WERI-Rb-1 (cell line): ENCODE measurements around the gene TUT4.

Experiments
- DNase-seq: peaks from one replicate; pipeline ENCODE4 v3.0.0-alpha.2; 2020
- H3K27ac ChIP-seq: fragments of 250-450 bp; sonication (Bioruptor Pico); 2 replicates; pipeline ENCODE4 v1.5.1; 2020; ENCODE audit warnings: mild to moderate bottlenecking, moderate library complexity
- H3K27me3 ChIP-seq: fragments of 250-450 bp; sonication (Bioruptor Pico); 2 replicates; pipeline ENCODE4 v1.5.1; 2021; ENCODE audit warnings: mild to moderate bottlenecking, low read depth, moderate library complexity; ENCODE audit not compliant: insufficient read depth, severe bottlenecking
- H3K36me3 ChIP-seq: fragments of 250-450 bp; sonication (Bioruptor Pico); 2 replicates; pipeline ENCODE4 v1.5.1; 2020; ENCODE audit warnings: mild to moderate bottlenecking, moderate library complexity
- H3K4me3 ChIP-seq: 2 replicates; pipeline ENCODE4 v1.5.1; 2011; ENCODE audit warnings: low read depth, mild to moderate bottlenecking, control low read depth, low read length
- H3K9me3 ChIP-seq: fragments of 250-450 bp; sonication (Bioruptor Pico); 2 replicates; pipeline ENCODE4 v1.5.1; 2021; ENCODE audit warnings: mild to moderate bottlenecking, moderate library complexity; ENCODE audit not compliant: severe bottlenecking
- TF ChIP-seq, protein P1 (sequence below): IDR thresholded peaks from 2 replicates; pipeline ENCODE4 v1.5.1; 2011; ENCODE audit warnings: low read depth, mild to moderate bottlenecking, control low read depth, inconsistent platforms, low read length

The TUT4 gene

DNA sequence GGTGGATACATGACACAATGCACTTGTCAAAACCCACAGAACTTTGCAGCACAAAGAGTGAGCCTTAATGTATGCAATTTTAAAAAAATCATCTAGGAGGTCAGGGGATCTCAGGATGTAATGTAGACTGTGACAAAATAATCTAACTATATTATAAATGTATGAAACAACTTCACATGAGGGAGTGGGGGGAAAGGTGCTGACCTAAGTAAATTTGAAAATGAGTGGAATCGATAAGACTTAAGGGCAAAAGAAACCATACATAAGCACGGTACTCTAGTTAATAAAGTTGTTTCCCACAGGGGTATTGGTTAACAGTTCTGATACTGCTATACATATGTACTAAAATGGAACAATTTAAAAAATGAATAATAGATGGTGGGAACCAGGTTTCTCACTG, 83.8 kb downstream of the TUT4 start:
- Histone ChIP-seq H3K4me3 (no peak overlapping the region), H3K9me3 (no peaks in the 10 kb centered on the region), H3K27ac (no peak overlapping the region), H3K27me3 (no peaks in the 10 kb centered on the region), H3K36me3 (peaks cover 9% of the 10 kb centered on the region)
- no peak for DNase-seq
- TF ChIP-seq, protein P1, sequence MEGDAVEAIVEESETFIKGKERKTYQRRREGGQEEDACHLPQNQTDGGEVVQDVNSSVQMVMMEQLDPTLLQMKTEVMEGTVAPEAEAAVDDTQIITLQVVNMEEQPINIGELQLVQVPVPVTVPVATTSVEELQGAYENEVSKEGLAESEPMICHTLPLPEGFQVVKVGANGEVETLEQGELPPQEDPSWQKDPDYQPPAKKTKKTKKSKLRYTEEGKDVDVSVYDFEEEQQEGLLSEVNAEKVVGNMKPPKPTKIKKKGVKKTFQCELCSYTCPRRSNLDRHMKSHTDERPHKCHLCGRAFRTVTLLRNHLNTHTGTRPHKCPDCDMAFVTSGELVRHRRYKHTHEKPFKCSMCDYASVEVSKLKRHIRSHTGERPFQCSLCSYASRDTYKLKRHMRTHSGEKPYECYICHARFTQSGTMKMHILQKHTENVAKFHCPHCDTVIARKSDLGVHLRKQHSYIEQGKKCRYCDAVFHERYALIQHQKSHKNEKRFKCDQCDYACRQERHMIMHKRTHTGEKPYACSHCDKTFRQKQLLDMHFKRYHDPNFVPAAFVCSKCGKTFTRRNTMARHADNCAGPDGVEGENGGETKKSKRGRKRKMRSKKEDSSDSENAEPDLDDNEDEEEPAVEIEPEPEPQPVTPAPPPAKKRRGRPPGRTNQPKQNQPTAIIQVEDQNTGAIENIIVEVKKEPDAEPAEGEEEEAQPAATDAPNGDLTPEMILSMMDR: no peak

DNA sequence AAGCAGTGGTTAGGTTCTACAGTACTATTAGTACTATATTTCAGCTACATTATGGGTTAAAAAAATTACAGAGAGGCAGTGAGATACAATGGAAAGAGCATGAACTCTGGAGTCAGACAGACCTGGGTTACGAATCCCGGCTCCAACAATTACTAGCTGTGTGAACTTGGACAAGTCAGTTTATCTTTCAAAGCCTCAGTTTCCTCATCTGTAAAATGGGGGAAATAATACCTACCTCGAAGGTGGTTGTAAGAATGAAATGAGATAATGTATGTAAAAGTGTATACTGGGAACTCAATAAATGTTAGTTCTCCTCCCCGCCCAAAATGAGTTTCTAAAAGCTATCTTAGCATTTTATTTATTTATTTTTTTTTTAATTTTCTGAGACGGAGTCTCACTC, 89.0 kb downstream of the TUT4 start:
- DNase-seq: no peak
- Histone ChIP-seq H3K4me3 (no peak overlapping the region), H3K27me3 (no peaks in the 10 kb centered on the region), H3K27ac (no peak overlapping the region), H3K9me3 (no peaks in the 10 kb centered on the region), H3K36me3 (peaks cover 9% of the 10 kb centered on the region)
- TF ChIP-seq, protein P1: no peak

DNA sequence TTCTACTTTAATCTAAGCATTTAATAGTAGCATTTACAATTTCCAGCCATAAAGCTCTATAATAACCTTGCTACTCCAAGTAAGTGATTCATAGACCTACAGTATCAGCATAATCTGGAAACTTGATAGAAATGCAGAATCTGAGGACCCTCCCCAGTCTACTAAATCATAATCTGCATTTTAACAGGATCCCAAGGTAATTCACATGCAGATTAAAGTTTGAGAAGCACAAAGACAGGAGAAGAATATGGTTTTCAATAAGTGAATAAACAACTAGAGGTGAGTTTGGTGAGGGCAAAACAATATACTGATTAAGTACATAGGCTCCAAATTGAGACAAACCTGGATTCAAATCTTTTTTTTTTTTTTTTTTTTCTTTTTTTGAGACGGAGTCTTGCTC, 91.1 kb downstream of the TUT4 start:
- Histone ChIP-seq H3K9me3 (no peaks in the 10 kb centered on the region), H3K27ac (no peak overlapping the region), H3K4me3 (no peak overlapping the region), H3K36me3 (peaks cover 22% of the 10 kb centered on the region), H3K27me3 (no peaks in the 10 kb centered on the region)
- no peak for DNase-seq
- TF ChIP-seq, protein P1: no peak

DNA sequence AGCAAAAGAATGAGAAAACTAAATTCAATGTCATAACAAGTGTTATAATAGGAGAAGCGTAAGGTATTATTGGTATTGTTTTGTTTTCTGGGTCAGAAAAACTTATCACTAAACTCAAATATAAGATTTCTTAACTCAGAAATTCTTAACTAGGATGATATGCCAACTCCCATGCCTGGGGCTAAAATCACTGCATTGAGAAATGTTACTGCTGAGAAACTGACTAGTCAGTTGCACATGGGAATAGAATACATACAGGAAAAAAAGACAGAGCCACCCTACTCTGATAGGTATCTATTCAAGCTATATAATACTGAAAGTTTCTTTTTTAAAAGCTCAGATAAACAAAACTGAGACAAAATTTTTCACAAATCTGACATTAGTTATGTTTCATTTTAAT, 92.2 kb downstream of the TUT4 start:
- H3K27me3 ChIP-seq: no peaks in the 10 kb centered on the region
- no peaks in the 10 kb centered on the region for H3K9me3 ChIP-seq
- H3K36me3 ChIP-seq: peaks cover 26% of the 10 kb centered on the region
- TF ChIP-seq, protein P1: no peak
- no peak for DNase-seq
- no peak overlapping the region for H3K27ac ChIP-seq
- H3K4me3 ChIP-seq: no peak overlapping the region

DNA sequence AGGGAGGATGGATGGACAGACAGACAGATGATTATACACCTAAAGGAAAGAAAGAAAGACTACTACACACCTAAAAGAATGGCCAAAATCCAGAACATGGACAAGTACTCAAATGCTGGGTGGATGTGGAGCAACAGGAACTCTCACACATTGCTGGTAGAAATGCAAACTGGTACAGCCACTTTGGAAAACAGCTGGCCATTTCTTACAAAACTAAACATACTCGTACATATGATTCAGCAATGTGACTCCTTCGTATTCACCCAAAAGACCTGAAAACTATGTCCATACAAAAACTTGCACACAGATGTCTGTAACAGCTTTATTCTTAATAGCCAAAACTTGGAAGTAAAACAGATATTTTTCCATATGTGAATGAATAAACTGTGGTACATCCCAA, 97.2 kb downstream of the TUT4 start:
- Histone ChIP-seq H3K27ac (no peak overlapping the region), H3K27me3 (no peaks in the 10 kb centered on the region), H3K36me3 (peaks cover 32% of the 10 kb centered on the region), H3K9me3 (no peaks in the 10 kb centered on the region), H3K4me3 (no peak overlapping the region)
- TF ChIP-seq, protein P1: no peak
- no peak for DNase-seq

DNA sequence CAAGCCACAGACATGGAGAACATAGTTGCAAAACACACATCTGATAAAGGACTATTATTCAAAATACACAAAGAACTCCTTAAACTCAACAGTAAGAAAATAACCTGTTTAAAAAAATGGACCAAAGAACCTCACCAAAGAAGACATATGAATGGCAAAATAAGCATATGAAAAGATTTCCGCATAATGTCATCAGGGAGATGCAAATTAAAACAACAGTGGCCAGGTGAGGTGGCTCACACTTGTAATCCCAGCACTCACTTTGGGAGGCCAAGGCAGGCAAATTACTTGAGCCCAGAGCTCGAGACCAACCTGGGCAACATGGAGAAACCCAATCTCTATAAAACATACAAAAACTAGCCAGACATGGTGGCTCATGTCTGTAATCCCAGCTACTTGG, 98.1 kb downstream of the TUT4 start:
- no peak for DNase-seq
- no peaks in the 10 kb centered on the region for H3K27me3 ChIP-seq
- H3K27ac ChIP-seq: no peak overlapping the region
- no peaks in the 10 kb centered on the region for H3K9me3 ChIP-seq
- TF ChIP-seq, protein P1: no peak
- H3K36me3 ChIP-seq: peaks cover 32% of the 10 kb centered on the region
- H3K4me3 ChIP-seq: no peak overlapping the region
